ENCODE results near the gene RALGPS2.
A peak's percentile ranks its signal among the peaks of the same experiment; 100 is the strongest.

RALGPS2 gene

DNA sequence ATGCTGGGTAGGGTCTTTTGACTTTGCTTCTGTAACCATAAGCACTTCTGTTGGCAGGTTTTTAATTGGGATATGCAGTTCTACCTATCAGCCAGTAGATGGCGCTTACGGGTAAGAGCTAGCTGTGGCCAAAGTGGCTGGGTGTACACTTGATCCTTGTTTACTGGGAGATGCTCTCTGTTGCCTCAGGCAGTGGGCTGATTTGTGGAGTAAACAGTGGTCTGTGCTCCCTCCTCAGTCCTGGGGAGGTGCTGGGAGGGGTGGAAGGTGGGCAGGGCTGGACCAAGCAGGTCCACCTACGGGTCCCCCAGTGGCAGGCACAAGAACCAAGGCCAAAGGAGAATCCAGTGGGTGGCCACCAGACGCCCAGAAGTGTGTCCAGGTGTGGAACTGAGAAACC, 43.4 kb downstream of the RALGPS2 start:
- peak; percentile 45 to 63 for DNase-seq (ENCODE audit: low read depth in 2 of 2)
- TF ChIP-seq, protein P1, sequence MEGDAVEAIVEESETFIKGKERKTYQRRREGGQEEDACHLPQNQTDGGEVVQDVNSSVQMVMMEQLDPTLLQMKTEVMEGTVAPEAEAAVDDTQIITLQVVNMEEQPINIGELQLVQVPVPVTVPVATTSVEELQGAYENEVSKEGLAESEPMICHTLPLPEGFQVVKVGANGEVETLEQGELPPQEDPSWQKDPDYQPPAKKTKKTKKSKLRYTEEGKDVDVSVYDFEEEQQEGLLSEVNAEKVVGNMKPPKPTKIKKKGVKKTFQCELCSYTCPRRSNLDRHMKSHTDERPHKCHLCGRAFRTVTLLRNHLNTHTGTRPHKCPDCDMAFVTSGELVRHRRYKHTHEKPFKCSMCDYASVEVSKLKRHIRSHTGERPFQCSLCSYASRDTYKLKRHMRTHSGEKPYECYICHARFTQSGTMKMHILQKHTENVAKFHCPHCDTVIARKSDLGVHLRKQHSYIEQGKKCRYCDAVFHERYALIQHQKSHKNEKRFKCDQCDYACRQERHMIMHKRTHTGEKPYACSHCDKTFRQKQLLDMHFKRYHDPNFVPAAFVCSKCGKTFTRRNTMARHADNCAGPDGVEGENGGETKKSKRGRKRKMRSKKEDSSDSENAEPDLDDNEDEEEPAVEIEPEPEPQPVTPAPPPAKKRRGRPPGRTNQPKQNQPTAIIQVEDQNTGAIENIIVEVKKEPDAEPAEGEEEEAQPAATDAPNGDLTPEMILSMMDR (IDR thresholded peaks at IDR 0.05; ENCODE audit: low read depth, low read length): peak; percentile 79
- no peak overlapping the region for H3K4me3 ChIP-seq (replicated peaks in 1 of 2; ENCODE audit: low read depth in 2 of 2, low read length in 2 of 2)

DNA sequence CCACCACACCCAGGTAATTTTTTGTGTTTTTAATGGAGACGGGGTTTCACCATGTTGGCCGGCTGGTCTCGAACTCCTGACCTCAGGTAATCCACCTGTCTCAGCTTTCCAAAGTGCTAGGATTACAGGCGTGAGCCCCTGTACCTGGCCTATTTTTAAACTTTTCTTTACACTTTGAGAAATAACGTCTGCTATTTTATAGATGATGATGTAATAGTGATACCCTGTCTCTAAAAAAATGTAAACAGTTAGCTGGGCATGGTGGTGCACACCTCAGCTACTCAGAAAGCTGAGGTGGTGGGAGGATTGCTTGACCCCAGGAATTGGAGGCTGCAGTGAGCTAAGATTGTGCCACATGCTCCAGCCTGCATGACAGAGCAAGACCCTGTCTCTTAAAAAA, 47.9 kb downstream of the RALGPS2 start:
- H3K4me3 ChIP-seq (replicated peaks in 1 of 2; ENCODE audit: low read depth in 2 of 2, low read length in 2 of 2): no peak overlapping the region
- TF ChIP-seq, protein P1 (IDR thresholded peaks at IDR 0.05; ENCODE audit: low read depth, low read length): no peak
- DNase-seq (ENCODE audit: low read depth in 2 of 2): no peak

DNA sequence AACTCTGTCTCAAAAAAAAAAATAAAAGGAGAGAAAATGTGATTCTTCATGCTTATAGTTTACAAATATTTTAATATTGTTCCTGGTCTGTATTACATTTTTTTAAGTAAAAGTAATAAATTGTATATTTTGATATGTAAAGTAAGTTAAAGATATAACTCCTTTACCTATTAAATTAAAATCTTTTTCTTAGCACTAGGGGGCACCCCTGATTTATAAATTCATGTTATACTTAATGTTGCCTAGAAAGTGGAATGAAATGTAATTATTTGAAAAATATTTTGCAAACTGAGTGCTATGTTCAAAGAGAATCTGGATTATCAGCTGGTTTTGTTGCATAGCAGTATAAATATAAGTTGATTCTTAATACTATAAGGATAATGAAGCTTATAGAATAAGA, 49.2 kb downstream of the RALGPS2 start:
- TF ChIP-seq, protein P1 (IDR thresholded peaks at IDR 0.05; ENCODE audit: low read depth, low read length): peak; percentile 17
- H3K4me3 ChIP-seq (replicated peaks in 1 of 2; ENCODE audit: low read depth in 2 of 2, low read length in 2 of 2): no peak overlapping the region
- DNase-seq (ENCODE audit: low read depth in 2 of 2): peak; percentile 61 to 67

DNA sequence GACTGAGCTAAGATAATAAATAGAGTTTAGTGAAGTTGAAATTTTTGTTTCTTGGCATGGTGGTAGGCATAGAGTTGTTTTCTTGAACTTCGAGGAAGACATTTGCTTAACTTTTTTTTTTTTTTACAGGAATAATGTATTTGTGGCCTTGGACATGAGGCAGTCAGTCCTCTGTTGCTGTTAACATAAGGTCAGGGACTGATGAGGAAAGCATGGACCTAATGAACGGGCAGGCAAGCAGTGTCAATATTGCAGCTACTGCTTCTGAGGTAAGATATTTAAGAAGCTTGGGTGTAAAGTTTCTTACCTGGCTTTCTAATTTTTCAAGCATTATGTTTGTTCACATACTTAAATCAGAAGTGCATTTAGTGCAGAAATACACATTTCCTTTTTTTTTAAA, 51.5 kb downstream of the RALGPS2 start:
- DNase-seq (ENCODE audit: low read depth in 2 of 2): no peak
- no peak overlapping the region for H3K4me3 ChIP-seq (replicated peaks in 1 of 2; ENCODE audit: low read depth in 2 of 2, low read length in 2 of 2)
- TF ChIP-seq, protein P1 (IDR thresholded peaks at IDR 0.05; ENCODE audit: low read depth, low read length): no peak

DNA sequence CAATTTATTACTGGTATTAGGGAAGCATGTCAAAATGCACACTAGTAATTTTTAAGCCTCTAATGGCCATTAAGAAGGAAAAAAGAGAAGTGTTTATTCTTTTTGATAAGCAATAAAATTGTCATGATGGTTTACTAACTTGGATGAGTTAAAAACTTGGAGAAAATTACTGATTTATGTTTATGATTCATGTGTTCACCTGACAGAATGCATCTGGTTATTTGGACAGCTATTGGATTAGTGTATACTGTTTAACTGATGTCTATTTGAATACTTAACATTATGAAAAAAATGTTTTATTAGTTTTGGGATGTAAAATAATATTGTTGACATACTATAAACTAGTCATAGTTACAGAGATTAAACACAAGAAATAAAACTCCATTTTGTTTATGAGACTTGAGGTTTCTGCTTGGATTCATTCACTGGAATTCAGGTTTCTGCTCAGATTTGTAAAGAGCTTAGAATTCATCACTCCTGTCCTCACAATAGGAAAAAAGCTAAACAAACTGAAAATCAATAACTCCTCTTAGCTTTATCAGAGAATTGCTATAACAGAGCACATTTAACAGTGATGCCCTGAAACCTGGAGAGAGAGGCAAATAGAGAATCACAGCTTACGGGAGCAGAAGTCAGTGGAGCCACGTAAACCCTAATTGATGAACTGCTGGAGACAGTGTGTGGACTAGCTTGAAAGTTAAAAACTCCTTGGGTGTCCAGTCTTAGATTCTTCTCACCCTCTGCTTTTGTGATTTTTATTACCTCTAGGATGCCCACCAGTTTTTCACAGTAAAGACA, 56.7 kb downstream of the RALGPS2 start:
- TF ChIP-seq, protein P1 (IDR thresholded peaks at IDR 0.05; ENCODE audit: low read depth, low read length): no peak
- H3K4me3 ChIP-seq (replicated peaks in 1 of 2; ENCODE audit: low read depth in 2 of 2, low read length in 2 of 2): no peak overlapping the region
- no peak for DNase-seq (ENCODE audit: low read depth in 2 of 2)

DNA sequence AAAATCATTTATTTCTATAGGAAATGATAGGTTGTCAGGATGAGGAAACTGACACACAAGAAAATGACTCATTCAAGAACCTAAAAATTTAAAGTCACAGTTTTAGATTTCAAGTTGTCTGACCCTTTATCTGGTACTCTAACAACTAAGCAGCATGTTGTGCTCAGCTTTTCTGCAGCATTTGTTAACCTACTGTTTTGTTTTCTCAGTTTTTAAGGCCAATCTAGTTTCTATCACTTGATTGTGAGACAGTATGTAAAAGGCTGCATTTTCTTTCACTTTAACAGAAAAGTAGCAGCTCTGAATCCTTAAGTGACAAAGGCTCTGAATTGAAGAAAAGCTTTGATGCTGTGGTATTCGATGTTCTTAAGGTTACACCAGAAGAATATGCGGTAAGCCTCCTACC, 59.1 kb downstream of the RALGPS2 start:
- no peak for DNase-seq (ENCODE audit: low read depth in 2 of 2)
- H3K4me3 ChIP-seq (replicated peaks in 1 of 2; ENCODE audit: low read depth in 2 of 2, low read length in 2 of 2): no peak overlapping the region
- TF ChIP-seq, protein P1 (IDR thresholded peaks at IDR 0.05; ENCODE audit: low read depth, low read length): no peak

DNA sequence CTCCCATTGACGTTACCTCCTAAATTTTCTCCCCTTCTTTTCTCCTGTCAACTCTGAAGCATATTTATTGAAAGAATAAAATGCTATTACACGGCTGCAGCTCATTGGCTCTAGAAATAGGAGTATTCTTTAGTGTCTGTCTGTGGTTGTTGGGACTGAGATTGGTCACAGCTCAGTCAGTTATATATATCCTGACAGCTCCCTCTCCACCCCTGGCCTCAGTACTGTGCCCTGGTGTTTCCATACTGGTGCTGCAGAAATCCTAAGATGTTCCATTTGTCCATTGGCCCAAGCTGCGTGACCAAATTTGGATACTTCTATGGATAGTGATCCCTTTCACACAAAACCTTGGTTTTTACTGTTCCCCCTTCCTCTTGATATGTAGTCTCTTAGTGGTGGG, 67.3 kb downstream of the RALGPS2 start:
- TF ChIP-seq, protein P1 (IDR thresholded peaks at IDR 0.05; ENCODE audit: low read depth, low read length): no peak
- no peak overlapping the region for H3K4me3 ChIP-seq (replicated peaks in 1 of 2; ENCODE audit: low read depth in 2 of 2, low read length in 2 of 2)
- DNase-seq (ENCODE audit: low read depth in 2 of 2): no peak

All from cardiac fibroblast (primary cell).